Left ventricle myocardium inferior (tissue), 1 donor: Measurements from ENCODE around the gene ZYG11A. TPM values are rescaled to one million over a fixed set of nuclear protein-coding genes. Genes with fewer than 3 reads are reported as not detected.
"Not testable (repeated sequence)": the region's sequence is repeated elsewhere in the genome, so short reads cannot be mapped to it uniquely, and the experiment has no call there.

Experiments
- DNase-seq: peaks from one replicate; pipeline ENCODE4 v3.0.0-alpha.2; 2020
- H3K27ac ChIP-seq: fragments of 200-600 bp; replicated peaks from 2 replicates; pipeline ENCODE4 v1.8.0; 2021
- H3K27me3 ChIP-seq: fragments of 200-600 bp; 2 replicates; pipeline ENCODE4 v1.8.0; 2021; ENCODE audit warnings: low read depth
- H3K36me3 ChIP-seq: fragments of 200-600 bp; 2 replicates; pipeline ENCODE4 v1.8.0; 2021
- H3K4me1 ChIP-seq: fragments of 200-600 bp; 2 replicates; pipeline ENCODE4 v1.8.0; 2021
- H3K4me3 ChIP-seq: fragments of 200-600 bp; 2 replicates; pipeline ENCODE4 v1.8.0; 2021; ENCODE audit warnings: mild to moderate bottlenecking, moderate library complexity
- H3K9me3 ChIP-seq: fragments of 200-600 bp; replicated peaks from 2 replicates; pipeline ENCODE4 v1.8.0; 2021
- intact Hi-C: fragments of 100-400 bp; cut with micrococcal nuclease; formaldehyde crosslinking; loops from one replicate; pipeline ENCODE4 v1.11.0; 2022
- total RNA-seq: library from RNA; stranded (reverse); fragmentation: NEBNext Ultra II Directional; extraction: Animal tissue kit (Norgen Biotek cat#: 25700); gene quantifications from one replicate; pipeline ENCODE4 v1.2.1, GENCODE V29; 2021
- TF ChIP-seq, protein P1 (sequence below): fragments of 200-600 bp; IDR thresholded peaks from 2 replicates; pipeline ENCODE4 v1.8.0; 2021; ENCODE audit warnings: antibody characterized with exemption, mild to moderate bottlenecking, borderline replicate concordance
- donor health status: DM: no; HTN: yes; CAD: no; lungs with severe emphysema.

ZYG11A gene
- total RNA-seq, 1 donor from 2014 or later: not detected

DNA sequence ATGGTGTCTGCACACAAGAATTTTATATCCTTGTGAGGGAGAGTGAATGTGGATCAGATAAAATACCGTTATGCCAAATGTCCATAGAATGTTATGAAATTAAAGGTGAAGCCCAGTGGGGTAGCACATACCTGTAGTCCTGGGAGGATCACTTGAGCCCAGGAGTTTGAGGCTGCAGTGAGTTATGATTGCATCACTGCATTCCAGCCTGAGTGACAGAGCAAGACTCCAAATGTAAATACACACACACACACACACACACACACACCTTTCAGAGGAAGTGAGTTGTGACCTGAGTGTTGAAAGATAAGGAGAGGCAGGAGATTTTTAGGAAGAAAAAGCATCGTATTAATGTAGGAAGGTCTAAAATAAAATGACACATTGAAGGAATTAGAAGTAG is 28.1 kb upstream of the ZYG11A start:
- Histone ChIP-seq H3K4me1 (no peaks in the 10 kb centered on the region), H3K4me3 (no peak overlapping the region), H3K27ac (no peak overlapping the region), H3K27me3 (no peaks in the 10 kb centered on the region), H3K9me3 (no peaks in the 10 kb centered on the region), H3K36me3 (peaks cover 79% of the 10 kb centered on the region)
- TF ChIP-seq, protein P1, sequence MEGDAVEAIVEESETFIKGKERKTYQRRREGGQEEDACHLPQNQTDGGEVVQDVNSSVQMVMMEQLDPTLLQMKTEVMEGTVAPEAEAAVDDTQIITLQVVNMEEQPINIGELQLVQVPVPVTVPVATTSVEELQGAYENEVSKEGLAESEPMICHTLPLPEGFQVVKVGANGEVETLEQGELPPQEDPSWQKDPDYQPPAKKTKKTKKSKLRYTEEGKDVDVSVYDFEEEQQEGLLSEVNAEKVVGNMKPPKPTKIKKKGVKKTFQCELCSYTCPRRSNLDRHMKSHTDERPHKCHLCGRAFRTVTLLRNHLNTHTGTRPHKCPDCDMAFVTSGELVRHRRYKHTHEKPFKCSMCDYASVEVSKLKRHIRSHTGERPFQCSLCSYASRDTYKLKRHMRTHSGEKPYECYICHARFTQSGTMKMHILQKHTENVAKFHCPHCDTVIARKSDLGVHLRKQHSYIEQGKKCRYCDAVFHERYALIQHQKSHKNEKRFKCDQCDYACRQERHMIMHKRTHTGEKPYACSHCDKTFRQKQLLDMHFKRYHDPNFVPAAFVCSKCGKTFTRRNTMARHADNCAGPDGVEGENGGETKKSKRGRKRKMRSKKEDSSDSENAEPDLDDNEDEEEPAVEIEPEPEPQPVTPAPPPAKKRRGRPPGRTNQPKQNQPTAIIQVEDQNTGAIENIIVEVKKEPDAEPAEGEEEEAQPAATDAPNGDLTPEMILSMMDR: no peak
- DNase-seq: no peak
- intact Hi-C loops: no loop called here

DNA sequence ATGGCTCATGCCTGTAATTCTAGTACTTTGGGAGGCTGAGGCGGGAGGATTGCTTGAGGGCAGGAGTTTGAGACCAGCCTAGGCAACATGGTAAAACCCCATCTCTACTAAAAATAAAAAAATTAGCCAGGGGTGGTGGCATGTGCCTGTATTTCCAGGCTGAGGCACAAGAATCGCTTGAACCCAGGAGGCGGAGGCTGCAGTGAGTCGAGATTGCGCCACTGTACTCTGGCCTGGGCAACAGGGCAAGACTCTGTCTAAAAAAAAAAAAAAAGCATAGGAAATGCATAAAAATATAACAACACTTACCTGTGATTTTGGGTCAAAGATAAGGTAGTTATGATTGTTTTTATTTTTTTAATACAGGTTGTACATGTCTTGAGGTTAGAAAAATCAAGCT is 21.7 kb upstream of the ZYG11A start:
- H3K27ac ChIP-seq, H3K4me1 ChIP-seq, DNase-seq, intact Hi-C loops, H3K9me3 ChIP-seq, H3K4me3 ChIP-seq, H3K27me3 ChIP-seq: not testable (repeated sequence)
- H3K36me3 ChIP-seq: peaks cover 70% of the 10 kb centered on the region

DNA sequence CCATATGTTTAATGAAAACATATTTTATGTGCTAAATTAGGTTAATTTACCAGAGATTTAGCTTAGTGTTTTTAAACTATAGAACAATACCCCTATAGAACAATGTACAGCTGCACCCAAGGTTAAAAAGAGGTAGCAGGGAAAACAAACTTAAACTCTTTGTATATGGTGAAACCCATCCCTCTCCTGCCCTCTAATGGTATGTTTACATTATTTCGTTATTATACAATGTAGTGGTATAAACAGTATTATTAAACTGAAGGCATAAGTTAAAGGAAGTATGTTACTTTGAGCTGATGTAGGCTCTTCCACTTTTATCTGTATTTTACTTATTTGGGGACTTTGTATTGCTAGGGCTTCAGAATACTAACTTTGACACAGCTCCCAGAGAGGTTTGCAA is 16.7 kb upstream of the ZYG11A start:
- Histone ChIP-seq H3K36me3 (peaks cover 22% of the 10 kb centered on the region), H3K4me1 (no peaks in the 10 kb centered on the region), H3K4me3 (no peak overlapping the region), H3K9me3 (no peaks in the 10 kb centered on the region), H3K27ac (no peak overlapping the region), H3K27me3 (no peaks in the 10 kb centered on the region)
- no peak for DNase-seq
- TF ChIP-seq, protein P1: no peak
- intact Hi-C loops: no loop called here

DNA sequence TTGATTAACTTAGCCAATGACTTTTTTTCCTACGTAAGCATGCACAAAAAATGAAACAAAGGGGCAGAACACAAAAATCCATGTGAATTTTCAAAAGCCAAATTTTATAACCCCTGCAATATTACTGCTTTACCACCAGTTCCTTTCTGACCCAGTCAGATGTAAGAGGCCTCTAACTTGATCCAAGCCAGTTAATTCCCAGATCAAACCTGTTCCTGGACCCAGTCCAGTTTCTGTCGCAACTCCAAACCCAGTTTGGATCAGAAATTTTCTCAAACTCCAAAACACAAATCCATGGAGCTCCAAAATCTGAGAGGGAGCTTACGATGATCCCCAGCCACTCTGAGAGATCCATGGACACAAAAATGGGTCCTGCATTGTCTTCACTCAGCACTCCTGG is 7.8 kb upstream of the ZYG11A start:
- Histone ChIP-seq H3K27me3 (peaks cover 17% of the 10 kb centered on the region), H3K27ac (no peak overlapping the region), H3K4me1 (no peaks in the 10 kb centered on the region), H3K4me3 (no peak overlapping the region), H3K36me3 (no peaks in the 10 kb centered on the region), H3K9me3 (no peaks in the 10 kb centered on the region)
- intact Hi-C loops: no loop called here
- TF ChIP-seq, protein P1: no peak
- DNase-seq: no peak

GRCh38 chr1:52836035-52836434 is 6.5 kb upstream of the ZYG11A start:
- intact Hi-C loops: no loop called here
- H3K36me3 ChIP-seq: no peaks in the 10 kb centered on the region

GRCh38 chr1:52839175-52839574 is 3.4 kb upstream of the ZYG11A start:
- DNase-seq, H3K9me3 ChIP-seq, H3K27ac ChIP-seq, H3K4me3 ChIP-seq, intact Hi-C loops, H3K36me3 ChIP-seq: not testable (repeated sequence)
- H3K4me1 ChIP-seq: peaks cover 12% of the 10 kb centered on the region
- peaks cover 53% of the 10 kb centered on the region for H3K27me3 ChIP-seq

More at GRCh38 chr1:52836035-52836434, 6.5 kb upstream of the ZYG11A start:
- TF ChIP-seq, protein P1: no peak
- DNase-seq: no peak
- Histone ChIP-seq H3K4me1 (no peaks in the 10 kb centered on the region), H3K9me3 (no peaks in the 10 kb centered on the region), H3K27me3 (peaks cover 25% of the 10 kb centered on the region), H3K27ac (no peak overlapping the region), H3K4me3 (no peak overlapping the region)

- H3K36me3 ChIP-seq, H3K9me3 ChIP-seq, H3K27ac ChIP-seq, intact Hi-C loops, DNase-seq, H3K4me3 ChIP-seq: not testable (repeated sequence)
- Histone ChIP-seq H3K4me1 (peaks cover 12% of the 10 kb centered on the region), H3K27me3 (peaks cover 70% of the 10 kb centered on the region)
Observed at GRCh38 chr1:52845119-52845518, 2.6 kb downstream of the ZYG11A start.
